ENCODE measurements around the gene CACNA1C.
A peak's percentile ranks its signal among the peaks of the same experiment; 100 is the strongest.

Gene CACNA1C

GRCh38 chr12:2335916-2336315 is 283.1 kb downstream of the CACNA1C start:
- no peak for DNase-seq (ENCODE audit: low spot score)
- no peak for FAIRE-seq

GRCh38 chr12:2336409-2336829 is 283.6 kb downstream of the CACNA1C start:
- DNase-seq (ENCODE audit: low spot score): peak; percentile 84
- peak; percentile 96 for FAIRE-seq

- FAIRE-seq: peak; percentile 81
- DNase-seq (ENCODE audit: low spot score): peak; percentile 67
Measured at GRCh38 chr12:2337031-2338010, 284.5 kb downstream of the CACNA1C start.

- no peak for FAIRE-seq
Measured at GRCh38 chr12:2338381-2338780, 285.6 kb downstream of the CACNA1C start.

GRCh38 chr12:2338991-2339431 is 286.2 kb downstream of the CACNA1C start:
- DNase-seq (ENCODE audit: low spot score): peak; percentile 78

More at GRCh38 chr12:2338381-2338780, 285.6 kb downstream of the CACNA1C start:
- DNase-seq (ENCODE audit: low spot score): no peak

GRCh38 chr12:2341051-2341751 is 288.4 kb downstream of the CACNA1C start:
- DNase-seq (ENCODE audit: low spot score) (no peak), FAIRE-seq (no peak)

More at GRCh38 chr12:2338991-2339431, 286.2 kb downstream of the CACNA1C start:
- peak; percentile 92 for FAIRE-seq

GRCh38 chr12:2341871-2342270 is 289.1 kb downstream of the CACNA1C start:
- DNase-seq (ENCODE audit: low spot score) (peak; percentile 77), FAIRE-seq (peak; percentile 82)

GRCh38 chr12:2343681-2344080 is 290.9 kb downstream of the CACNA1C start:
- DNase-seq (ENCODE audit: low spot score) (no peak), FAIRE-seq (no peak)

GRCh38 chr12:2344476-2344875 is 291.7 kb downstream of the CACNA1C start:
- no peak for FAIRE-seq

GRCh38 chr12:2344885-2345284 is 292.1 kb downstream of the CACNA1C start:
- DNase-seq (ENCODE audit: low spot score) (no peak), FAIRE-seq (no peak)

More at GRCh38 chr12:2344476-2344875, 291.7 kb downstream of the CACNA1C start:
- no peak for DNase-seq (ENCODE audit: low spot score)

- DNase-seq (ENCODE audit: low spot score) (no peak), FAIRE-seq (no peak)
Measured at GRCh38 chr12:2345902-2346301, 293.1 kb downstream of the CACNA1C start.

GRCh38 chr12:2346416-2346815 is 293.6 kb downstream of the CACNA1C start:
- DNase-seq (ENCODE audit: low spot score) (no peak), FAIRE-seq (no peak)

- FAIRE-seq (no peak), DNase-seq (ENCODE audit: low spot score) (no peak)
Measured at GRCh38 chr12:2347137-2347843, 294.5 kb downstream of the CACNA1C start.

- FAIRE-seq: no peak
- no peak for DNase-seq (ENCODE audit: low spot score)
Measured at GRCh38 chr12:2347844-2348481, 295.2 kb downstream of the CACNA1C start.

- FAIRE-seq: no peak
Measured at GRCh38 chr12:2348482-2348852, 295.7 kb downstream of the CACNA1C start.

GRCh38 chr12:2351161-2351560 is 298.4 kb downstream of the CACNA1C start:
- FAIRE-seq: no peak
- no peak for DNase-seq (ENCODE audit: low spot score)

More at GRCh38 chr12:2348482-2348852, 295.7 kb downstream of the CACNA1C start:
- DNase-seq (ENCODE audit: low spot score): no peak

- no peak for DNase-seq (ENCODE audit: low spot score)
- FAIRE-seq: no peak
Measured at GRCh38 chr12:2352203-2352602, 299.4 kb downstream of the CACNA1C start.

GRCh38 chr12:2353281-2353680 is 300.5 kb downstream of the CACNA1C start:
- DNase-seq (ENCODE audit: low spot score) (no peak), FAIRE-seq (no peak)

GRCh38 chr12:2353691-2354090 is 300.9 kb downstream of the CACNA1C start:
- FAIRE-seq (no peak), DNase-seq (ENCODE audit: low spot score) (no peak)

- FAIRE-seq: no peak
- no peak for DNase-seq (ENCODE audit: low spot score)
Measured at GRCh38 chr12:2354151-2354991, 301.6 kb downstream of the CACNA1C start.
